Stimulated activated CD8-positive, alpha-beta memory T cell treated with anti-CD3 and anti-CD28 coated beads, Interleukin-15, amount 100 ng/mL, for 24 hours (primary cell): ENCODE results near the gene HSPBP1.
A peak's percentile ranks its signal among the peaks of the same experiment; 100 is the strongest.

Experiments
- DNase-seq: peaks from one replicate; pipeline ENCODE4 v3.0.0-alpha.2; 2020; ENCODE audit warnings: low read depth

Gene HSPBP1

GRCh38 chr19:55275851-55276719 lies 3.8 kb downstream of the HSPBP1 start:
- DNase-seq: no peak

- no peak for DNase-seq
These were observed 5.8 kb downstream of the HSPBP1 start for GRCh38 chr19:55273978-55274707.

GRCh38 chr19:55272142-55272541 lies 7.8 kb downstream of the HSPBP1 start:
- no peak for DNase-seq

GRCh38 chr19:55270172-55270942 lies 9.6 kb downstream of the HSPBP1 start:
- no peak for DNase-seq

- DNase-seq: no peak
These were observed 10.6 kb downstream of the HSPBP1 start for GRCh38 chr19:55269299-55269698.

- DNase-seq: no peak
These were observed 13.1 kb downstream of the HSPBP1 start for GRCh38 chr19:55266840-55267239.

- DNase-seq: no peak
These were observed 13.5 kb downstream of the HSPBP1 start for GRCh38 chr19:55266404-55266803.

GRCh38 chr19:55265723-55266386 lies 14.1 kb downstream of the HSPBP1 start:
- no peak for DNase-seq

- no peak for DNase-seq
These were observed 14.7 kb downstream of the HSPBP1 start for GRCh38 chr19:55265173-55265572.

GRCh38 chr19:55264531-55264930 lies 15.4 kb downstream of the HSPBP1 start:
- DNase-seq: no peak

GRCh38 chr19:55262359-55262758 lies 17.6 kb downstream of the HSPBP1 start:
- DNase-seq: no peak

- DNase-seq: no peak
These were observed 18.2 kb downstream of the HSPBP1 start for GRCh38 chr19:55261671-55262126.

- DNase-seq: no peak
These were observed 20.2 kb downstream of the HSPBP1 start for GRCh38 chr19:55259540-55260210.

GRCh38 chr19:55258828-55259539 lies 20.9 kb downstream of the HSPBP1 start, which contains the start of gene PPP6R1:
Gene PPP6R1, minus strand, starts transcription at chr19:55259017. Its CDS starts 11,914 bp downstream, at chr19:55247103.
- DNase-seq: peak; percentile 89

- peak; percentile 33 for DNase-seq
These were observed 21.5 kb downstream of the HSPBP1 start for GRCh38 chr19:55258476-55258827.

- no peak for DNase-seq
These were observed 22.2 kb downstream of the HSPBP1 start for GRCh38 chr19:55257461-55258420.

GRCh38 chr19:55256562-55257460 lies 23.1 kb downstream of the HSPBP1 start:
- DNase-seq: no peak
